Mesothelial cell of epicardium (in vitro differentiated cells): ENCODE data around the gene KDM2A. TPM values are rescaled to one million over a fixed set of nuclear protein-coding genes. Genes with fewer than 3 reads are reported as not detected.
A peak's percentile ranks its signal among the peaks of the same experiment; 100 is the strongest.

Experiments
- DNase-seq, 2 experiments: peaks; one replicate each; pipeline ENCODE4 v3.0.0; 2021; ENCODE audit warnings: low spot score in 2 of 2; ENCODE audit not compliant: unreplicated experiment in 2 of 2
- H3K27ac Mint-ChIP-seq: 2 replicates; pipeline ENCODE4 v1.8.0; 2021; ENCODE audit warnings: mixed read lengths
- H3K27me3 Mint-ChIP-seq: 2 replicates; pipeline ENCODE4 v1.8.0; 2021; ENCODE audit warnings: low read depth, mixed read lengths
- H3K36me3 Mint-ChIP-seq: 2 replicates; pipeline ENCODE4 v1.8.0; 2021; ENCODE audit warnings: mixed read lengths
- H3K4me1 Mint-ChIP-seq: 2 replicates; pipeline ENCODE4 v1.8.0; 2021; ENCODE audit warnings: mixed read lengths
- H3K4me3 Mint-ChIP-seq: 2 replicates; pipeline ENCODE4 v1.8.0; 2021; ENCODE audit warnings: mild to moderate bottlenecking, moderate library complexity, mixed read lengths
- H3K9me3 Mint-ChIP-seq: 2 replicates; pipeline ENCODE4 v1.8.0; 2021; ENCODE audit warnings: mixed read lengths
- total RNA-seq: library from RNA; stranded (reverse); gene quantifications from 3 replicates; pipeline ENCODE4 v1.2.1, GENCODE V29; 2021
- TF ChIP-seq, protein P1 (sequence below): fragments of 200-600 bp; sonication (generic); IDR thresholded peaks from one replicate; pipeline ENCODE4 v1.5.0; 2021; ENCODE audit warnings: antibody characterized with exemption; ENCODE audit not compliant: unreplicated experiment

Gene KDM2A
- total RNA-seq, 1 donor from 2014 or later: 142 TPM

GRCh38 chr11:67261640-67261945 is 142.5 kb downstream of the KDM2A start:
- Mint-ChIP-seq H3K4me3 (peak overlapping the region; percentile 70), H3K27me3 (no peaks in the 10 kb centered on the region), H3K9me3 (no peaks in the 10 kb centered on the region), H3K27ac (peak overlapping the region; percentile 62), H3K4me1 (peaks cover 23% of the 10 kb centered on the region), H3K36me3 (peaks cover 7% of the 10 kb centered on the region)
- no peak for DNase-seq
- TF ChIP-seq, protein P1, sequence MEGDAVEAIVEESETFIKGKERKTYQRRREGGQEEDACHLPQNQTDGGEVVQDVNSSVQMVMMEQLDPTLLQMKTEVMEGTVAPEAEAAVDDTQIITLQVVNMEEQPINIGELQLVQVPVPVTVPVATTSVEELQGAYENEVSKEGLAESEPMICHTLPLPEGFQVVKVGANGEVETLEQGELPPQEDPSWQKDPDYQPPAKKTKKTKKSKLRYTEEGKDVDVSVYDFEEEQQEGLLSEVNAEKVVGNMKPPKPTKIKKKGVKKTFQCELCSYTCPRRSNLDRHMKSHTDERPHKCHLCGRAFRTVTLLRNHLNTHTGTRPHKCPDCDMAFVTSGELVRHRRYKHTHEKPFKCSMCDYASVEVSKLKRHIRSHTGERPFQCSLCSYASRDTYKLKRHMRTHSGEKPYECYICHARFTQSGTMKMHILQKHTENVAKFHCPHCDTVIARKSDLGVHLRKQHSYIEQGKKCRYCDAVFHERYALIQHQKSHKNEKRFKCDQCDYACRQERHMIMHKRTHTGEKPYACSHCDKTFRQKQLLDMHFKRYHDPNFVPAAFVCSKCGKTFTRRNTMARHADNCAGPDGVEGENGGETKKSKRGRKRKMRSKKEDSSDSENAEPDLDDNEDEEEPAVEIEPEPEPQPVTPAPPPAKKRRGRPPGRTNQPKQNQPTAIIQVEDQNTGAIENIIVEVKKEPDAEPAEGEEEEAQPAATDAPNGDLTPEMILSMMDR: no peak

- DNase-seq: no peak
- Mint-ChIP-seq H3K36me3 (peaks cover 2% of the 10 kb centered on the region), H3K9me3 (no peaks in the 10 kb centered on the region), H3K27me3 (no peaks in the 10 kb centered on the region), H3K4me3 (peak overlapping the region; percentile 70), H3K4me1 (peaks cover 23% of the 10 kb centered on the region), H3K27ac (peak overlapping the region; percentile 77)
- TF ChIP-seq, protein P1: no peak
Observed at GRCh38 chr11:67261946-67262681, 143.1 kb downstream of the KDM2A start.

DNA sequence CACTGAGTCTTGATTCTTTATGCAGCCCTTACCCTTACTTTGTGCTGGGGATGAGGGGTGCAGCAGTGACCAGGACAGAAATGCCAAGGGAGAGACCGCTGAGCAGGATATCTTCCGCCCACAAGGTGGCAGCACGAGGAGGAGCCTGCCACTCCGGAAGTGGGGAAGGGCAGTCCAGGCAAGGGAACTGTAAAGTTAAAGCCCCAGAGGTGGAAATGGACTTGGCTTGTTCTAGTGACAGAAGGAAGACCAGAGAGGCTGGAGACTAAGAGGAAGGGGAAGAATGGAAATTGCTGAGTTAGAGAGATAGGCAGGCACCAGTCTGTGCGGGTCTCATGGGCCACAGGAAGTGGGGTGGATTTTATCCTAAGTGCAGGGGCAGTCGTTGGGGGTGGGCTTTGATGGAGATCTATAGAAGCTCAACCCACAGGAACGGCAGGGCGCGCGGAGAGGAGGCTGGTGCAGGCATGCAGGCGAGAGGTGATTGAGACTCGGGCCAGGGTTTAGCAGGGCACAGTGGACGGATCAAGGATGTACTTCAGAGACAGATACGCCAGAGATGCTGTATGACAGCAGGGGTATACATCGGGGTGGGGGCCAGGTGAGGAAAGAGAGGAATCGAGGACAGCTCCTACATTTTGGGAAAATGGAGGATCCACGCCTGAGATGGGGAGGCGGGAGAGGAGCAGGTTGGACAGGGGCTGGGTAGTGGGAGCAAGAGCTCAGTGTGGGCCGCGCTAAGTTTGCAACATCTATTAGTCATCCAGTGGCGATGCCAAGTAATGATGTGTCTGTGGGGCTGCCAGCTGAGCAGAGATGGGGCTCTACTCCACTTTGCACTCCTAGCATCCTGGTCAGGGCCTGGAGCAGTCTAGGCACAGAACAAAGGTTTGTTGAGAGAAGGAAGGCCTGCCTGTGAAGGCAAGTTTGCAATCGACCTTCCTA is 143.9 kb downstream of the KDM2A start:
- Mint-ChIP-seq H3K4me1 (peaks cover 30% of the 10 kb centered on the region), H3K4me3 (peak overlapping the region; percentile 60), H3K27ac (peak overlapping the region; percentile 77), H3K9me3 (no peaks in the 10 kb centered on the region), H3K27me3 (no peaks in the 10 kb centered on the region), H3K36me3 (no peaks in the 10 kb centered on the region)
- DNase-seq: peak in 1 of 2 experiments; percentile 82
- TF ChIP-seq, protein P1: peak; percentile 61

DNA sequence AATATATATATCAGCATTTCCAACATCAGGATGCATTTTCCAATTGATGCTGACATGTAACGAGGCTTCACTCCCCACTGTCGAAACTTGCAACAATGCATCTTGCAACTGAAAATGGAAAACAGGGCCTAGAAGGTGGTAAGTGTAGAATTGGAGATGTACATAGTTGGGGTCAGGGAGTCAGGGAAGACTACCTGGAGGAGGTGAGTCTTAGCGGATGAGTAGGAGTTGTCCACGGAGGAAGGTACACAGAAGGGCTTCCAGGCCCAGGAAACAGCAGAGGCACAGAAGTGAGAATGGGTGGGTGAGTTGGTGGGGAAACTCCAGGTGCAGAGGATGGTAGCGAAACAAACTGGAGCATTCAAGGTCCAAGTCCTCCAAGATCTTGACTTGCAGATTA is 145.2 kb downstream of the KDM2A start:
- H3K36me3 Mint-ChIP-seq: no peaks in the 10 kb centered on the region
- DNase-seq: no peak
- H3K27ac Mint-ChIP-seq: no peak overlapping the region

DNA sequence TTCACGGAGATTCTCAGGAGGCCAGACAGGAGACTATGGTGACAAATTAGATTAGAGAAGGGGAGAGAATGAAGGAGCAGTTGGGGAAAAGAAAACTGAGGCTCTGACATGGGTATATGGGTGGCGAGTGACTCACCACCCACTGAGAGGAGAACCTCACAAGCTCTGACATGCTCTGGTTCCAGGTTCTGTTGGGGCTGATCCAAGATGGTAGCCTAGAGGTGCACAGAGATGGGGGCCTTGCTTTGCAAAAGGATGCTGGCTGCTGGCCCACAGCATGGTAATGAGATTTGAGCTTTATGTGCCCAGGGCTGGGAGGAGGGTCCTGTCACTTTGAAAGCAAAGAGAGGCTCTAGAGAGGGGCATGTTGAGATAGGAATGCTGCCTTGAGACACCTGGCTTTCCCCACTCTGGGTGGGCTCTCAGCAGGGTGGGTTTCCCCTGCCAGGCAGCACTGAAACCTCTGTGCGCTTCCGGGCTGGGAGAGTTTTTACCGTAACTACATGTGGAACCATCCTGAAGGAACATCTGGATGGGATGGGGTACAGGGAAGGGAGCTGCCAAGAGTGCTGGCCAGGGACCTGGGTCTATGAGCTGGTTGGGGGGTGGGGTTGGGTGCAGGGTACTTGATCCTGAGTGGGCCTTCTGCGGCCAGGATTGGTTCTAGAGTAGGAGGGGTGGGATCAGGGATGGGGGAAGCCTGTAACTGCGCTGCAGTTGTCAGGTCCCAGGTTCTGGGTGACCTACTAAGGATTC is 146.0 kb downstream of the KDM2A start:
- no peaks in the 10 kb centered on the region for H3K27me3 Mint-ChIP-seq
- H3K27ac Mint-ChIP-seq: peak overlapping the region; percentile 31
- peak overlapping the region; percentile 73 for H3K4me3 Mint-ChIP-seq
- peaks cover 41% of the 10 kb centered on the region for H3K4me1 Mint-ChIP-seq
- no peaks in the 10 kb centered on the region for H3K36me3 Mint-ChIP-seq
- no peak for DNase-seq
- no peaks in the 10 kb centered on the region for H3K9me3 Mint-ChIP-seq
- TF ChIP-seq, protein P1: no peak

More for the DNA sequence above, 145.2 kb downstream of the KDM2A start:
- Mint-ChIP-seq H3K9me3 (no peaks in the 10 kb centered on the region), H3K27me3 (no peaks in the 10 kb centered on the region), H3K4me3 (peak overlapping the region; percentile 57), H3K4me1 (peaks cover 33% of the 10 kb centered on the region)
- TF ChIP-seq, protein P1: no peak
